Measurements from ENCODE around the gene PTPMT1.

The PTPMT1 gene

DNA sequence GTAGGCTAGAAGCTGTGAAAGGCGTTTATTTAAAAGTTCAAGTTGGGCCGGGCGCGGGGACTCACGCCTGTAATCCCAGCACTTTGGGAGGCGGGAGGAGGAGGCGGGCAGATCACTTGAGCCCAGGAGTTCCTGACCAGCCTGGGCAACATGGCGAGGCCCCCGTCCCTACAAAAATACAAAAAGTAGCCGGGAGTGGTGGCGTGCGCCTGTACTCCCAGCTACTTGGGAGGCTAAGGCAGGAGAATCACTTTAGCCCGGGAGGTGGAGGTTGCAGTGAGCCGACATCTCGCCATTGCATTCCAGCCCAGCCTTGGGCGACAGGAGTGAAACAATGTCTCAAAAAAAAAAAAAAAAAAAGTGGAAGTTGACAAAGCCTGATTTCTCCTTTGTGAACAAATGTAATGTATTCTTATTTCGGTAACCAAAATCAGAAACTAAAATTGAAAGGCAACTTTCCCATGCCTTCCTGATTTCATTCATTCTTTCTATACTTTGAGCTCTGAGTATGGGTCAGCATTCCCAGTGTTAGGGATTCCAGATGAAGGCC, 825 bp downstream of the PTPMT1 start:
- Histone ChIP-seq H3K4me1 (ENCODE audit: insufficient read depth, low read length) (peaks cover 4% of the 10 kb centered on the region; the same call in 1 of the 2 replicates), H3K27ac (ENCODE audit: low read depth, low read length) (0 out of 2 replicates have a peak overlapping the region, but pooled peaks have one; percentile 68), H3K36me3 (ENCODE audit: insufficient read depth, low read length) (peaks cover 20% of the 10 kb centered on the region), H3K4me3 (ENCODE audit: low read length) (peak overlapping the region; percentile 76), H3K9ac (ENCODE audit: low read depth, low read length) (peak overlapping the region; percentile 92), H3K27me3 (ENCODE audit: insufficient read depth, low read length) (no peaks in the 10 kb centered on the region), H3K9me3 (ENCODE audit: insufficient read depth, low read depth, low read length) (no peaks in the 10 kb centered on the region)
- WGBS: 29% methylated on average over 17 of the region's 17 CpGs

DNA sequence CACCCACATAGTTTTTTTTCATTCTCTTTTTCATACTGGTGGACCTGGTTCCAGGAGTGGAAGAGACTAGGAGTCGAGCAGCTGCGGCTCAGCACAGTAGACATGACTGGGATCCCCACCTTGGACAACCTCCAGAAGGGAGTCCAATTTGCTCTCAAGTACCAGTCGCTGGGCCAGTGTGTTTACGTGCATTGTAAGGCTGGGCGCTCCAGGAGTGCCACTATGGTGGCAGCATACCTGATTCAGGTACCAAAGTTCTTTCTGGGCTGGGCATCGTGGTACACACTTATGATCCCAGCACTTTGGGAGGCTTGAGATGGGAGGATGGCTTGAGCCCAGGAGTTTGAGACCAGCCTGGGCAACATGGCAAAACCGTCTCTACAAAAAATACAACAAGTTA, 4.2 kb downstream of the PTPMT1 start:
- WGBS: 93% methylated on average over 7 of the region's 7 CpGs
- Histone ChIP-seq H3K27me3 (ENCODE audit: insufficient read depth, low read length) (no peaks in the 10 kb centered on the region), H3K4me1 (ENCODE audit: insufficient read depth, low read length) (peaks cover 4% of the 10 kb centered on the region; the same call in 1 of the 2 replicates), H3K36me3 (ENCODE audit: insufficient read depth, low read length) (peaks cover 54% of the 10 kb centered on the region), H3K4me3 (ENCODE audit: low read length) (no peak overlapping the region), H3K27ac (ENCODE audit: low read depth, low read length) (no peak overlapping the region), H3K9me3 (ENCODE audit: insufficient read depth, low read depth, low read length) (no peaks in the 10 kb centered on the region), H3K9ac (ENCODE audit: low read depth, low read length) (no peak overlapping the region)

DNA sequence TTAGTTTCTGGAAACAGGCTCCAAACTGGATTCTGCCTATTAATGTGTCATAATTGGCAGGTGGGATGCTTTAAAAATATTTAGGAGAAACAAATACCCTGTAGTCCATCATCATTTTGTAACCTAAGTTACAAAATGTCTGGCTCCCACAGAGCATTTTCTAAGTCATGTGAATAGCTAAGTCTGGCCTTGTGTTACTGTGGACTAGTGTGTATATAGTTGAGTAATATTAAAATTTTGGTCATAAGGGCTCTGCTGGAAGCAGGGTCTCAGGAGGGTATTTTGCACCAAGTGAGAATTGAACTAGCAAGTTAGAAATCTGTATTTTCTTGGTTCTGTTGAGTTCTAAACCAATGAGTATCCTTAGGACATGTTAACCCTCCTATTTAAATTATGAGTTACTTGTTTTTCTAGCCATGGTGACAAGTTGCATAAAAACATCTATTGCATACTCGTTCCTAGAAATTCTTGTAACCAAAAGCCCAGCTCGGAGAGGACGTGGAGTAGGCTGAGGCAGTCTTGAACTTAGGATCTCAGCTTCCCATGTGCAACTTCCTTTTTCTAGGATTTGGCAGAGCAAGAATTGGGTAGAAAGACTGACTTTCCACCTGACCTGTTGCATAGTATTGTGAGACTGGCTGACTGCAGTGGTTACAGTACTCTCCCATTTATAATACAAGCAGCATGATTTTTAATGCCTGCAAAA, 5.4 kb downstream of the PTPMT1 start:
- Histone ChIP-seq H3K27me3 (ENCODE audit: insufficient read depth, low read length) (no peaks in the 10 kb centered on the region), H3K9ac (ENCODE audit: low read depth, low read length) (no peak overlapping the region), H3K36me3 (ENCODE audit: insufficient read depth, low read length) (peaks cover 63% of the 10 kb centered on the region), H3K27ac (ENCODE audit: low read depth, low read length) (no peak overlapping the region), H3K9me3 (ENCODE audit: insufficient read depth, low read depth, low read length) (no peaks in the 10 kb centered on the region), H3K4me1 (ENCODE audit: insufficient read depth, low read length) (peaks cover 4% of the 10 kb centered on the region; the same call in 1 of the 2 replicates), H3K4me3 (ENCODE audit: low read length) (no peak overlapping the region)
- 97% methylated on average over 3 of the region's 3 CpGs for WGBS

DNA sequence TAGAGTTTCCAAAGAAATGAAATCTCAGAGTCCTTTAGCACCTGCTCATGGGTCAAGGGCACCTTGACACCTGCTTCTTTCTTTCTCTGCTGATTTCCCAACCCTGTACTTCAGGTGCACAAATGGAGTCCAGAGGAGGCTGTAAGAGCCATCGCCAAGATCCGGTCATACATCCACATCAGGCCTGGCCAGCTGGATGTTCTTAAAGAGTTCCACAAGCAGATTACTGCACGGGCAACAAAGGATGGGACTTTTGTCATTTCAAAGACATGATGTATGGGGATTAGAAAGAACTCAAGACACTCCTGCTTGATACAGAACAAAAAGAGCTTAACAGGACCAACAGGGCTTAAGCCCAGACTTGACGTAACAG, 5.9 kb downstream of the PTPMT1 start:
- Histone ChIP-seq H3K4me3 (ENCODE audit: low read length) (no peak overlapping the region), H3K9me3 (ENCODE audit: insufficient read depth, low read depth, low read length) (no peaks in the 10 kb centered on the region), H3K27me3 (ENCODE audit: insufficient read depth, low read length) (no peaks in the 10 kb centered on the region), H3K4me1 (ENCODE audit: insufficient read depth, low read length) (peaks cover 4% of the 10 kb centered on the region; the same call in 1 of the 2 replicates), H3K36me3 (ENCODE audit: insufficient read depth, low read length) (peaks cover 65% of the 10 kb centered on the region), H3K9ac (ENCODE audit: low read depth, low read length) (no peak overlapping the region), H3K27ac (ENCODE audit: low read depth, low read length) (no peak overlapping the region)
- 93% methylated on average over 4 of the region's 4 CpGs for WGBS

DNA sequence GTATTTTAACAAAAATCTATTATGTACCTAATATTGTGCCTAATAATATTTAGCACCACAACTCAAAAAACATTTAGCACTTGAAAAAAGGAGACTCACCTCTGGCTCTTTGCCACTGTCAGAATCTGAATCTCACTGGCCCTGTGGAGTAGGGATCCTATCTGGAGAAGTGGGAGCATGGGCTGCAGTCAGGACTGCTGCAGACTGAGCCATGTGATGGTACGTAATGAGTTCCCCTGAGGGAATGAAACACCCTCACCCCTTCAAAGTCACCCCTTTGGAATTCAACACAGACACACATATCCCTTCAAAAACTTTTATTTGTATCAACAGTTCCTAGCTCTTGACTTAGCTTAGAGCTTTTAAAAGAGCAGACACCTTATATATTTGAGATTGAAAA, 6.5 kb downstream of the PTPMT1 start:
- no peak overlapping the region for H3K4me3 ChIP-seq (ENCODE audit: low read length)
- H3K27me3 ChIP-seq (ENCODE audit: insufficient read depth, low read length): no peaks in the 10 kb centered on the region
- H3K9ac ChIP-seq (ENCODE audit: low read depth, low read length): no peak overlapping the region
- H3K9me3 ChIP-seq (ENCODE audit: insufficient read depth, low read depth, low read length): no peaks in the 10 kb centered on the region
- 94% methylated on average over 1 of the region's 1 CpG for WGBS
- H3K27ac ChIP-seq (ENCODE audit: low read depth, low read length): no peak overlapping the region
- H3K4me1 ChIP-seq (ENCODE audit: insufficient read depth, low read length): 0 out of 2 replicates have a peak, but pooled peaks cover under 1% of the 10 kb centered on the region
- peaks cover 68% of the 10 kb centered on the region for H3K36me3 ChIP-seq (ENCODE audit: insufficient read depth, low read length)

DNA sequence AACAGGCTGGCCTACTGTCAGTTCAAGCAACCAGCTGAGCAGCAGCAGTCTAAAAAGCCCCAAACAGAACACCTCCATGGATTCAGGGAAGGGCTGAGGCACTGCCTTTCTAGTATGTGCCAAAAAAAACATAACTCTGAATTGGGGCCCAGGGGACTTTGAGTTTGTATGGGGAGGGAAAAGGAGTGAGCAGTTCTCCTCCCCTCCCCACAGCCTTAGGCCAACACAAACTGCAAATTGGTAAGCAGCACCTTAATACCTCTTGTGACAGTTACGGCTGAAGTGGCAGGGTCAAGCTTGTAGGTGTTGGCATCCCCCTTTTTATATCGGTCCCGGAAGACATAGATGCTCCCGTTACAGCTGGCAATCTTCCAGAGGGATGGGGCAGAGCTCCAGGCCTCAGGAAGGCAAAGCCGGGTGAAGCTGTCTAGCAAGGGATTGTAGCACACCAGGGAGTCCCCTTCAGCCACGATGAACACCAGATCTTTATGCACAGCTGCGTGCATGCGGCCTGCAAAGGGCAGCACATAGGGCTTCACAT, 7.4 kb downstream of the PTPMT1 start:
- H3K4me3 ChIP-seq (ENCODE audit: low read length): no peak overlapping the region
- peaks cover 75% of the 10 kb centered on the region for H3K36me3 ChIP-seq (ENCODE audit: insufficient read depth, low read length)
- peaks cover under 1% of the 10 kb centered on the region; the same call in 1 of the 2 replicates for H3K4me1 ChIP-seq (ENCODE audit: insufficient read depth, low read length)

DNA sequence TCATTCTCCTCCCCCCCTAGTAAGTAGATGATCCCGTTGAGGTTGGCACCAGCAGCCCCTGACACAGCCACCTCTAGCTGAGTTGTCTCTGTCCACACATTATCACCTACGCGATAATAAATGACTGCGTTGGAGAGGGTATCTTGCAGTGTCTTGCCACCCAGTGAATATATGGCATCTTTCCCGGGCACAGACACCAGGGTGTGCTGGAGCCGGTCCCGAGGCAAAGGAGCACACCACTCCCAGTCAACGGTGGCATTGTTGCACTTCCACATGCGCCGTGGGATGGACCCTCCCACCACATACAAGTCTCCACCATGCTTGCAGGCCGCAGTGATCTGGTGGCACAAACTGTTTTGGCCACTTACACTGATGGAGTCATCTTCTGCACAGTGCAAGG, 7.9 kb downstream of the PTPMT1 start:
- Histone ChIP-seq H3K9ac (ENCODE audit: low read depth, low read length) (no peak overlapping the region), H3K36me3 (ENCODE audit: insufficient read depth, low read length) (peaks cover 75% of the 10 kb centered on the region), H3K4me1 (ENCODE audit: insufficient read depth, low read length) (peaks cover 5% of the 10 kb centered on the region; the same call in 1 of the 2 replicates), H3K27ac (ENCODE audit: low read depth, low read length) (no peak overlapping the region), H3K4me3 (ENCODE audit: low read length) (no peak overlapping the region), H3K27me3 (ENCODE audit: insufficient read depth, low read length) (no peaks in the 10 kb centered on the region), H3K9me3 (ENCODE audit: insufficient read depth, low read depth, low read length) (no peaks in the 10 kb centered on the region)
- WGBS: 94% methylated on average over 11 of the region's 11 CpGs

More for the DNA sequence above, 7.4 kb downstream of the PTPMT1 start:
- Histone ChIP-seq H3K27ac (ENCODE audit: low read depth, low read length) (no peak overlapping the region), H3K27me3 (ENCODE audit: insufficient read depth, low read length) (no peaks in the 10 kb centered on the region), H3K9ac (ENCODE audit: low read depth, low read length) (no peak overlapping the region), H3K9me3 (ENCODE audit: insufficient read depth, low read depth, low read length) (no peaks in the 10 kb centered on the region)
- 95% methylated on average over 8 of the region's 8 CpGs for WGBS

DNA sequence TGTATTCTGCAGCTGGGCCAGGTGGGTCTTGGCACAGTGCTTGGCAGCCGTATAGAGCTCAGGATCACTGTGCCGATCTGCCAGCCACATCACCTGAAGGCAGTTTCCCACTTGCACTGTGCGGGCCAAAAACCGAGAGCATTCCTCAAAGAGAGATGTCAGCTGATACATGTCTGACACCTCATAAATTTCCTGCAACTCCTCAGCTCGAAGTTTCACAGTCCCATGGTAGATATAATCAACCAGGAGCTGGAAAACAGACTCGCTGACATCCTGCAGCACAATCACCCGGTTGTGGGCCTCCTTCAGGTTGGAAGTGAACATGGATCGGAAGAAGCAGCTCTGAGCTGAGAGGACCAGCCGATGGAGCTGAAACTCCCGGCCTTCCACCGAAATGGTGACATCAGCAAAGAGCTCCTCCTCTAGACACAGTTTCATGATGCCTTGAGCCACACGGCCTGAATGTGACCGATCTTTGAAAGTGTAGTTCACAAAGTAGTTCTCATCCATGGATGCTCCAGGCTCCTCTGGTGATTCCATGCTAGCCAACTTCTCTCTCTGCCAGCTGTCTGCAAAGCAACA, 12.2 kb downstream of the PTPMT1 start:
- Histone ChIP-seq H3K9ac (ENCODE audit: low read depth, low read length) (peak overlapping the region; percentile 94), H3K4me3 (ENCODE audit: low read length) (peak overlapping the region; percentile 94), H3K27ac (ENCODE audit: low read depth, low read length) (peak overlapping the region; percentile 88), H3K4me1 (ENCODE audit: insufficient read depth, low read length) (peaks cover 8% of the 10 kb centered on the region; the same call in 1 of the 2 replicates), H3K27me3 (ENCODE audit: insufficient read depth, low read length) (no peaks in the 10 kb centered on the region), H3K36me3 (ENCODE audit: insufficient read depth, low read length) (peaks cover 67% of the 10 kb centered on the region), H3K9me3 (ENCODE audit: insufficient read depth, low read depth, low read length) (no peaks in the 10 kb centered on the region)
- 95% methylated on average over 13 of the region's 13 CpGs for WGBS

DNA sequence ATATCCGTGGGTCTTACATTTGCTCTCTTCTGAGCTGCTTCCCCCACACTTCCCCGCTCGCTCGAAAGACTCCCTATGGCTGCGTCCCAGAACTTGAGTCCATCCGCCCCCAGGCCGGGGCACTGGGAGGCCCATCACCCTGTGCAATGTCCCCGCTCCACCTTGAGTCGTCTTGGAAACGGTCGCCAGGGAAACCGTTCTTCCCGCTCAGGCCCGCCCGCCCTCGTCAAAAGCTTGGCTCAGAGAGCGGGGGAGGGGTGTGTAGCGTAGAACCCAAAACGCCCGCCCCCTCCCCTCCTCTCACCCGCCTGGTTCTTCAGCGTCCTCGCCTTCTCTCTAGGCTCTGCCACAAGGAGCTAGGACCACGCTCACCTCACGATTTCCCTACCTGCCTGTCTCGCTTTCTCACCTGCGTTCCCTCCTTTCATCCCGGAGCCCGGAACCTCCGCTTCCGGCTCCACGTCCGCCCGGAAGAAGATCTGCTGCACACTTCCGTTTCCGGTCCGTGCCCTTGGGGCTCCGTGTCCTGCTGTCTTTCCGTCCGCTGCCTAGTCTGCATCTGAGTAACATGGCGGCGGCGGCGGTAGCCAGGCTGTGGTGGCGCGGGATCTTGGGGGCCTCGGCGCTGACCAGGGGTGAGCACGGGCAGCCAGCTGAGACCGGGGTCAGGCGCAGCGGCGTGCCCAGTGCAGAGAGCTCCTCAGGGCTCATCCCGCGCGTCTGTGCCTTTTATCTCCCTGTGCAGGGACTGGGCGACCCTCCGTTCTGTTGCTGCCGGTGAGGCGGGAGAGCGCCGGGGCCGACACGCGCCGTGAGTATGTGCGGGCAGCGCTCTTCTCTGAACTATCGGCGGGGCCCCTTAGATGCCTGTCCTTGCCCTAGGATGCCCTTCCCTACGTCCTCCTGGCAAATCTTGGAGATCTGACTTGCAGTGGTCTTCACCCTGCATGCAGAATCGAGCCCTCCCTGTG, 13.4 kb downstream of the PTPMT1 start, which contains the start of the genes KBTBD4 and NDUFS3:
TSS of gene KBTBD4 (minus strand) at position 447 of the 971 bp plus-strand sequence. CDS start at position 428, 19 bp downstream.
TSS of gene NDUFS3 (plus strand) at position 551 of the 971 bp plus-strand sequence. CDS start at position 569, 18 bp downstream.
- Histone ChIP-seq H3K36me3 (ENCODE audit: insufficient read depth, low read length) (peaks cover 67% of the 10 kb centered on the region), H3K27me3 (ENCODE audit: insufficient read depth, low read length) (no peaks in the 10 kb centered on the region), H3K9ac (ENCODE audit: low read depth, low read length) (peak within 1 kb of the TSS; percentile 94), H3K27ac (ENCODE audit: low read depth, low read length) (peak within 1 kb of the TSS; percentile 88), H3K9me3 (ENCODE audit: insufficient read depth, low read depth, low read length) (no peaks in the 10 kb centered on the region), H3K4me1 (ENCODE audit: insufficient read depth, low read length) (peaks cover 8% of the 10 kb centered on the region; the same call in 1 of the 2 replicates), H3K4me3 (ENCODE audit: low read length) (peak within 1 kb of the TSS; percentile 94)
- under 1% methylated on average over 72 of the region's 72 CpGs for WGBS

DNA sequence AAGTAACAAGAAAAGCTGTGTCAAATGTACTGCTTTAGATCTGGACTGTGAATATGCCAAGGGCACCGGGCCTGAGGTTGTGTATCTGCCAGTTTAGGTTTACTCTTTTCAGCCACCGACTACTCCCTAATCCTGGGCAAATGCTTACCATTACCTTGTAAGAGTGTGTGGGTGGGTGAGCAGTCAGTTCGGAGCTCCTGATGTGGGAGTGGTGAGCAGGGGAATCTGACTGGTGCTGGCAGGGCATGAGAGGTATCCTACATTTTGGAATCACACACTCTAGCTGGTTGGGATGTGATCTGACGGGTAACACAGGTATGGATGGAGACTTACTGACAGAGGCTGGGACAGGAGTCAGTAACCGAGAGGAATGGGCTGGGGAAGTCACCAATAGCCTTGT, 18.4 kb downstream of the PTPMT1 start:
- H3K27ac ChIP-seq (ENCODE audit: low read depth, low read length): no peak overlapping the region
- WGBS: 98% methylated on average over 5 of the region's 5 CpGs
- no peak overlapping the region for H3K9ac ChIP-seq (ENCODE audit: low read depth, low read length)
- no peak overlapping the region for H3K4me3 ChIP-seq (ENCODE audit: low read length)
- H3K27me3 ChIP-seq (ENCODE audit: insufficient read depth, low read length): no peaks in the 10 kb centered on the region
- H3K36me3 ChIP-seq (ENCODE audit: insufficient read depth, low read length): peaks cover 52% of the 10 kb centered on the region
- H3K4me1 ChIP-seq (ENCODE audit: insufficient read depth, low read length): peaks cover 3% of the 10 kb centered on the region; the same call in 1 of the 2 replicates
- H3K9me3 ChIP-seq (ENCODE audit: insufficient read depth, low read depth, low read length): no peaks in the 10 kb centered on the region

Measured in HUES64 (cell line).